Spinal cord (tissue), 10 donors: ENCODE data around the gene EIF2AK3. TPM values are rescaled to one million over a fixed set of nuclear protein-coding genes. Genes with fewer than 3 reads are reported as not detected.
A peak's percentile ranks its signal among the peaks of the same experiment; 100 is the strongest.
"Not testable (repeated sequence)": the region's sequence is repeated elsewhere in the genome, so short reads cannot be mapped to it uniquely, and the experiment has no call there.

Source experiments
- DNase-seq, 6 donors: peaks; one replicate each; pipeline versions ENCODE4 v3.0.0 to v3.0.0-alpha.2; 2013 to 2015; ENCODE audit warnings: low spot score in 6 of 6, low read depth in 4 of 6
- H3K27ac ChIP-seq: one replicate; pipeline ENCODE4 v1.5.1; 2013; ENCODE audit warnings: low read depth, low read length, control low read depth
- H3K27me3 ChIP-seq: one replicate; pipeline ENCODE4 v1.6.1; 2013; ENCODE audit warnings: low read length; ENCODE audit not compliant: control insufficient read depth, insufficient read depth
- H3K36me3 ChIP-seq: one replicate; pipeline ENCODE4 v1.6.1; 2013; ENCODE audit warnings: low read length; ENCODE audit not compliant: control insufficient read depth, insufficient read depth
- H3K4me1 ChIP-seq: one replicate; pipeline ENCODE4 v1.6.1; 2013; ENCODE audit warnings: low read length; ENCODE audit not compliant: control insufficient read depth, insufficient read depth
- H3K4me3 ChIP-seq: one replicate; pipeline ENCODE4 v1.5.1; 2013; ENCODE audit warnings: low read depth, low read length, control low read depth
- H3K9me3 ChIP-seq: one replicate; pipeline ENCODE4 v1.6.1; 2013; ENCODE audit warnings: low read length; ENCODE audit not compliant: control insufficient read depth, insufficient read depth
- WGBS: methylation state at CpG from one replicate; pipeline ENCODE4 v1.1.5; 2013; ENCODE audit warnings: missing lambda C conversion rate; ENCODE audit not compliant: insufficient coverage; 5-methylcytosine and 5-hydroxymethylcytosine counted together
- polyA plus RNA-seq, 2 donors: library from polyadenylated mRNA; unstranded; fragments of 120-200 nt; gene quantifications; one replicate each; pipeline ENCODE4 v1.2.1, GENCODE V29; 2013; ENCODE audit not compliant: insufficient read length in 2 of 2
- total RNA-seq, 2 donors: library from RNA; depleted of rRNA in 1 of 2; stranded (reverse); fragments of 120-200 nt in 1 of 2; fragments of >200 nt in 1 of 2; gene quantifications; one replicate each; pipeline versions ENCODE4 v1.2.3 to v1.2.4, GENCODE V29; 2013 to 2014
- donor health status: healthy.

EIF2AK3 gene
- total and polyA plus RNA-seq, 4 donors: 13.8 to 31.9 (median 22.4) TPM

DNA sequence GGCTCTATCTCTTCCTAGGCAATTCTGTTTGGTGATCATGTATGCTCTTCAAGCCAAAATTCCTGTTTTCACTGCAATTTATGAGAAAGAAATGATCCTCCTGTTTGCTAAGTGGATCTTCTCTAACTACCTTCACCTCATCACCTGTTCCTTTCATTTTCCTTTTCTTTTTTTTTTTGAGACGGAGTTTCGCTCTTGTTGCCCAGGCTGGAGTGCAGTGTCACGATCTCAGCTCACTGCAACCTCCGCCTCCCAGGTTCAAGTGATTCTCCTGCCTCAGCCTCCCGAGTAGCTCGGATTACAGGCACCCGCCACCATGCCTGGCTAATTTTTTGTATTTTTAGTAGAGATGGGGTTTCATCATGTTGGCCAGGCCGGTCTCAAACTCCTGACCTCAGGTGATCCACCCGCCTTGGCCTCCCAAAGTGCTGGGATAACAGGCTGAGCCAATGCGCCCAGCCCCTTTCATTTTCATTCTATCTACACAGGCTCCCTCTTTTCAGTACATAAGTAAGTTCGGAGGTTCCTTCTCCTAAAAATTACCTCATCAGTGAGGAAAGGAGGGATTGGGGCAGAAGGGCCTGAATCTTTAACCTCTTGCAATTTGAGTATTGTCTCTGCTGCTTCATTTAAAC is 3.3 kb downstream of the EIF2AK3 start:
- H3K36me3 ChIP-seq, H3K4me1 ChIP-seq, H3K27me3 ChIP-seq, DNase-seq, H3K4me3 ChIP-seq, H3K9me3 ChIP-seq, H3K27ac ChIP-seq: not testable (repeated sequence)
- WGBS: no CpG with 5 or more reads among the region's 11 CpGs

DNA sequence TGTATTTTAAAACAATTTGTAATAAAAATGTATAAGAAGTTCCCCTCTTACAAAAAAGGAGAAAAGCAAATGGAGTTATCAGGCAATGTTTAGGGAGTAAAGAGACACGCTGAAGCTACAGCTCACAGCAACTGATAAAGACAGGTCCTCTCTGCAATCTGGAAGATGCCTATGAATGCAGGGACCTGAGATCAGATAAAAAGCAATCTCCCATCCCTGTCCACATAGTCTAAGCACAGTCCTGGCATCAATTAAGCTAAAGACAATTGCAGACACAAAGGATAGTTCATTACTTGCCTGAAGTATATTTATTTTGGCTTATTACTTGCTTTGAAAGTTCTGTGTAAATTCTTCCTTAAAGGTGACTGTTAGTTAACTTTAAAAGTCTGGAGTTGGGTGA is 5.0 kb downstream of the EIF2AK3 start:
- whole genome bisulfite sequencing: no CpG with 5 or more reads among the region's 1 CpG
- H3K27me3 ChIP-seq: no peaks in the 10 kb centered on the region
- H3K9me3 ChIP-seq: no peaks in the 10 kb centered on the region
- DNase-seq: no peak
- no peak overlapping the region for H3K4me3 ChIP-seq
- no peaks in the 10 kb centered on the region for H3K4me1 ChIP-seq
- H3K27ac ChIP-seq: no peak overlapping the region
- no peaks in the 10 kb centered on the region for H3K36me3 ChIP-seq

DNA sequence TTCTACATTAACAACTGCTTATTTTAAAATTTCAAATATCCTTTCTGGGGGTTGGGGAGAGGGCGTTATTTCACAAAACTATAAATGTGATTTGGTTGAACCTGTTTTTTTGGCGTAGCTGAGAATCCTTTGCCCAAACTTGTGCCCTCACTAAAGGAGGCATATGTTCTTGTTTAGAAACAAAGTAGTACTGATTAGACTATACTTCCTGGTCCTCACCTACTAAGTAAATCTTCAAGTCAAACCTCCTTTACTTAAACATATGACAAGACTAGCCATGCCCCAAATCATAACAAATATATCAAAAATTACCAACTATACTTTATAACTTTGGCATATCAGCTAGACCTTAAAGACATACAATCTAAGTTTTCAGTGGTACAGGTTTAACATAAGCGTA is 5.8 kb downstream of the EIF2AK3 start:
- WGBS: no CpG with 5 or more reads among the region's 3 CpGs
- Histone ChIP-seq H3K4me1 (no peaks in the 10 kb centered on the region), H3K27me3 (no peaks in the 10 kb centered on the region), H3K36me3 (no peaks in the 10 kb centered on the region), H3K27ac (no peak overlapping the region), H3K9me3 (no peaks in the 10 kb centered on the region), H3K4me3 (no peak overlapping the region)
- no peak for DNase-seq

DNA sequence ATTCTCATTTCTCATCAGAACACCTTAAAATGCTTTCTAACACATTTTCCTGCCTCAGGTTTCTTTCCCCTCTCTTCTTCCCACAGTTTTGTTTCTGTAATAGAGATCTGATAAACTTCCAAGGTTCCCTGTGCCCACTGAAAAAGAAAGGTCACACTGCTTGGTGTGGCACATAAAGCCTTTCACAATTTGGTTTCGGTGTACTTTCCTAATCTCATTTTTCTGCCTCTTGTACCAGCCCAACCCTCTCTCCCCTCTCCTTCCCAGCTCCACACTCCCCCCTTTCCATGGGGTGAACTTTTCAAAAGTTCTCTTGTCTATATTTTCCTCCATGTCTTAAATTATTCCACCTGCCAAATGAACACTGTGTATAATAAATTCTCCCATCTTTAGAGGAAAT is 7.2 kb downstream of the EIF2AK3 start:
- Histone ChIP-seq H3K27ac (no peak overlapping the region), H3K36me3 (no peaks in the 10 kb centered on the region), H3K9me3 (no peaks in the 10 kb centered on the region), H3K4me3 (no peak overlapping the region), H3K4me1 (no peaks in the 10 kb centered on the region), H3K27me3 (no peaks in the 10 kb centered on the region)
- WGBS: 88% methylated on average over 1 of the region's 1 CpG
- DNase-seq: no peak

DNA sequence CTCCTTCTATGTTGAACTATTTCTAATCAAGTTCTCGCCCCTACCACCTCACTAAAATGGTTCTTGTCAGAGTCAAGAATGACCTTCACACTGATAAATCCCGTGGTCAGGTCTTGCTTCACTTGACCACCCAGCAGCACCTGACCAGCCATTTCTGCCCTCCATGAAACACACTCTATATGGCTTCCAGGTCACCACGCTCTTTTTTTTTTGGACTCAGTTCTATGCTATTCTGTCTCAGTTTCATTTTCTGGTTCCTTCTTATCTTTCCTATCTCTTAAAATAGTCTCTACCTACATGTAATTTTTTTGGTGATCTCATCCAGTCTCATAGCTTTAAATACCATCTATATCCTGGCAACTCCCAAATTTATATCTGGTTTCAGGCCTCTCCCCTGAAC is 11.4 kb downstream of the EIF2AK3 start:
- Histone ChIP-seq H3K4me1 (no peaks in the 10 kb centered on the region), H3K27me3 (no peaks in the 10 kb centered on the region), H3K4me3 (no peak overlapping the region), H3K9me3 (no peaks in the 10 kb centered on the region), H3K36me3 (peaks cover 3% of the 10 kb centered on the region), H3K27ac (no peak overlapping the region)
- 100% methylated on average over 3 of the region's 3 CpGs for WGBS
- DNase-seq: no peak

- Histone ChIP-seq H3K36me3 (peaks cover 3% of the 10 kb centered on the region), H3K9me3 (no peaks in the 10 kb centered on the region), H3K27ac (no peak overlapping the region), H3K27me3 (no peaks in the 10 kb centered on the region), H3K4me3 (no peak overlapping the region), H3K4me1 (no peaks in the 10 kb centered on the region)
- no peak for DNase-seq
- WGBS: 95% methylated on average over 3 of the region's 3 CpGs
Measured at GRCh38 chr2:88614497-88615157, 12.6 kb downstream of the EIF2AK3 start.

DNA sequence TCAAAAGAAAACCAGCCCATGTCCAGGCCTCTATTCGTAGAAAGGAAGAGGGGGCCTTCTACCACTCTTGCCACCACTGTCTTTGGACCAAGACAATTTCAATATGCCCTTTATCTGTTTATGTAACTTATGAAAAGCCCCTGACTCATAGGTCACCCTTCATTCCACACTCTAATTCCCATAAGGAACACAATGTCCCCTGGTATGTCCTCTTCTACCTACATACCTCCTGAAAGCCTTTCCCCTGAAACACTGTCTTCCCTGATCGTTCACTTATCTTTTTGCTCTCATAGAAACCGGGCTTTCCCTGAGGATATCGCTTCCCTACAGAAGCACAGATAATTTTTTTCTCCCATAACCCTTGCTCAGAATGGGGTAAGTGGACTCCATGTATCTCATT is 13.3 kb downstream of the EIF2AK3 start:
- no peak overlapping the region for H3K4me3 ChIP-seq
- H3K27ac ChIP-seq: no peak overlapping the region
- 96% methylated on average over 3 of the region's 4 CpGs for WGBS

GRCh38 chr2:88608184-88608583 is 19.1 kb downstream of the EIF2AK3 start:
- no peaks in the 10 kb centered on the region for H3K4me1 ChIP-seq
- no peaks in the 10 kb centered on the region for H3K27me3 ChIP-seq
- 93% methylated on average over 3 of the region's 3 CpGs for WGBS
- no peak for DNase-seq
- H3K36me3 ChIP-seq: peaks cover 3% of the 10 kb centered on the region
- H3K4me3 ChIP-seq: no peak overlapping the region
- no peaks in the 10 kb centered on the region for H3K9me3 ChIP-seq
- H3K27ac ChIP-seq: no peak overlapping the region

More for the DNA sequence above, 13.3 kb downstream of the EIF2AK3 start:
- Histone ChIP-seq H3K27me3 (no peaks in the 10 kb centered on the region), H3K4me1 (no peaks in the 10 kb centered on the region), H3K9me3 (no peaks in the 10 kb centered on the region), H3K36me3 (peaks cover 3% of the 10 kb centered on the region)
- no peak for DNase-seq

- Histone ChIP-seq H3K27ac (no peak overlapping the region), H3K27me3 (no peaks in the 10 kb centered on the region), H3K4me1 (no peaks in the 10 kb centered on the region), H3K36me3 (peaks cover 3% of the 10 kb centered on the region), H3K4me3 (no peak overlapping the region), H3K9me3 (no peaks in the 10 kb centered on the region)
- WGBS: no CpG with 5 or more reads among the region's 2 CpGs
- DNase-seq: no peak
Measured at GRCh38 chr2:88607416-88607815, 19.8 kb downstream of the EIF2AK3 start.

GRCh38 chr2:88606371-88607030 is 20.8 kb downstream of the EIF2AK3 start:
- DNase-seq: peak in 1 of 6 donors; percentile 7
- Histone ChIP-seq H3K4me1 (no peaks in the 10 kb centered on the region), H3K27ac (no peak overlapping the region), H3K4me3 (no peak overlapping the region), H3K36me3 (peaks cover under 1% of the 10 kb centered on the region), H3K27me3 (no peaks in the 10 kb centered on the region), H3K9me3 (no peaks in the 10 kb centered on the region)
- WGBS: no CpG with 5 or more reads among the region's 3 CpGs
